GM21723 (cell line): Measurements from ENCODE around the gene LRBA.
"Not testable (repeated sequence)": the region's sequence is repeated elsewhere in the genome, so short reads cannot be mapped to it uniquely, and the experiment has no call there.

ENCODE experiments used
- ATAC-seq: cut with Tn5 transposase; IDR thresholded peaks from one replicate; pipeline ENCODE4 v1.9.1; 2021; ENCODE audit warnings: mild to moderate bottlenecking, moderate library complexity; ENCODE audit not compliant: unreplicated experiment

Gene LRBA

GRCh38 chr4:150750824-150751223 is 264.3 kb downstream of the LRBA start:
- no peak for ATAC-seq

GRCh38 chr4:150746156-150746555 is 268.9 kb downstream of the LRBA start:
- ATAC-seq = no peak

- no peak for ATAC-seq
Measured at GRCh38 chr4:150744570-150744969, 270.5 kb downstream of the LRBA start.

- ATAC-seq = no peak
Measured at GRCh38 chr4:150743564-150744342, 271.3 kb downstream of the LRBA start.

GRCh38 chr4:150742930-150743329 is 272.2 kb downstream of the LRBA start:
- ATAC-seq = not testable (repeated sequence)

GRCh38 chr4:150739591-150739990 is 275.5 kb downstream of the LRBA start:
- no peak for ATAC-seq

DNA sequence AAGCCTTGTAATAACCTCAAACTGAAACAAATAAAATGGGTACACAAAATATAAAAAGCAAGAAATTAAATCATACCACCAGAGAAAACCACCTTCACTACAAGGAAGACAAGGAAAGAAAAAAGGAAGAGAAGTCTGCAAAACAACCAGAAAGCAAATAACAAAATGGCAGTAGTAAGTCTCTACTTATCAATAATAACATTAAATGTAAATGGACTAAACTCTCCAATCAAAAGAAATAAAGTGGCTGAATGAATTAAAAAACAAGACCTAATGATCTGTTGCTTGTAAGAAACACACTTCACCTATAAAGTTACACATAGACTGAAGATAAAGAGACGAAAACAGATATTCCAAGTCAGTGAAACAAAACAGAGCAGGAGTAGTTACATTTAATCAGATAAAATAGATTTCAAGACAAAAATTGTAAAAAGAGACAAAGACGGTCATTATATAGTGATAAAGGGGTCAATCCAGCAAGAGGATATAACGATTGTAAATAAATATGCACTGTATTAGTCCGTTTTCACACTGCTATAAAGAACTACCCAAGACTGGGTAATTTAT is 289.0 kb downstream of the LRBA start:
- ATAC-seq = no peak

DNA sequence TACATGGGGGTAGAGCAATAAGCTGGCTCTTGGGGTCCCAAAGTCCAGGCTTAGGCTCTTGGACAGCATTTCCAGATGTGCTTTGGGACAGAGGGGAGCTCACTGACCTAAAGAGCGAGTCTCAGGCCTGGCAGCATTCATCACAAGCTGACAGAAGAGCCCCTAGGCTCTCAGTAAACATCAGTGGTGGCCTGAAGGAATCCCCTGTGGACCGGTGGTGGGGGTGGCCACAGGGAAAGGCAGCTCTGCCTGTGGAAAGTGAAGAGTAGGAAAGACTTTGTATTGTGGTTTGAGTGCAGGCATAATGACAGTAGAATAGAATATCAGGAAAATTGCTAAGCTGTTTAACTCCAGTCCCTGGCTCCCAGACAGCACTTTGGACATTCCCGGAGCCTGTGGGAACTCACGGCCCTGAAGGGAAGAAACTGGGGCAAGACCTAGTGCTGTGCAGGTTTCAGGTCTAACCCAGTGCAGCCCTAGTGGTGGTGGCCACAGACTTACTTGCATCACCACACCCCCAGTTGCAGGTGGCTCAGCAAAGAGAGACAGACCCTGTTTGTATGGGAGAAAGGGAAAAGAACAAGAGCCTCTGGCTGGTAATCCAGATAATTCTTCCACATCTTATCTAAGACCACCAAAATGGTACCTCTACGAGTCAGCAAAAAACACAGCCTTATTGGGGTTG is 291.2 kb downstream of the LRBA start:
- ATAC-seq = no peak

- ATAC-seq = no peak
Measured at GRCh38 chr4:150722908-150723362, 292.1 kb downstream of the LRBA start.

GRCh38 chr4:150720973-150721518 is 294.0 kb downstream of the LRBA start:
- ATAC-seq = no peak

DNA sequence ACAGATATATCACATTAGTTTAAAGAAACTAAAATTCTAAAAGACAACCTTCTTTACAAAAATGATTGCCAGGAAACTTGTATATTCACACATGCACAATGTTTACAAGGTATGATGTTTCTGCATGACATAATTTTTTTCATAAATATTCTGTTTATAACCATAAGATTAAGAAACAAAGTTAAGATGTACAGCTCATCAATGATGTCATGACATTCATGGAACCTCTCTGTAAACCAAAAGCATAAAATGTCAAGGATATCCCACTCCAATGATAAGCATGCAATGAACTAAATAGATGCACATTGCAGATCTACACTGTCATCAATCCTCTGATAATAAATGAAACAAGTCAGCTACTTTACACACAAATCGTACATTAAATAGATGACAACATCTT is 297.1 kb downstream of the LRBA start:
- no peak for ATAC-seq

DNA sequence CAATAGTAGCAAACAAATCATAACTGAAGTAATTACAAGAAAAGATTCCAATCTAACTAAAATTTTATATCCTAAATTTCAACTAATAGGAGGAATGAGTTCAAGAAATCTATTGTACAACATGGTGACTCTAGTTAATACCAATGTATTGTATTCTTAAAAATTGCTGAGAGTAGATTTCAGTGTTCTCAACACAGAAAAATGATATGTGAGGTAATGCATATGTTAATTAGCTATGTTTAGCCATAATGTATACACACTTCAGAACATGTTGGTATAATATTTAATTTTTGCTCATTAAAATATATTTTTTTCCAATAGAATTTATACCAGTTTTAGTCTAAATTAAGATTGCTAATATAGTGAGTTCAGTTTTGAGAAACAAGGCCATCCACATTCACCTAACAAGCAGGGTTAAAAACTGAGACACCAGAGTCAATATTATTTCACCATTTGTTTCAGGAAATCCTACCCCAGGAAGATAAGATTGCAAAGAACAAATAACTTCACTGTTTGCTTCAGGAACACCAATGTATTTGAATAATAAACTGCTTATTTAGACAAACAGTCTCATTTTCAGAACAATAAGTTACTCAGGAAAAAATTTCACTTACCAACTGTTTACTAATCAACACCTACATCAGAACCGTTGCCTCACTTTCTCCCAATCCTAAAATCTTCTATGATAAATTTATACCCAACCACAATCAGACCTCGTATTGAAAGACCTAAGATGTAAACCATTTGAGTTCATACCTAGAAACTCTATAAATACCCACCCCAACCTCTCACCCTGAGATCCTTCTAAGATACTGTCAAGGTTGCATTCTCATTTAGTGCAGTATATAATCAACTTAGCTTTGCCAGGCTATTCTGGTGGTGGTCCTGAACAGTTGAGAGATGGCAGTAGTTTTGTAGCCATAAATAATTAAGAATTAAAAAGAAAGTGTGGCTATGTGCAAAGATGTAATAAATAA is 300.3 kb downstream of the LRBA start:
- ATAC-seq = no peak

DNA sequence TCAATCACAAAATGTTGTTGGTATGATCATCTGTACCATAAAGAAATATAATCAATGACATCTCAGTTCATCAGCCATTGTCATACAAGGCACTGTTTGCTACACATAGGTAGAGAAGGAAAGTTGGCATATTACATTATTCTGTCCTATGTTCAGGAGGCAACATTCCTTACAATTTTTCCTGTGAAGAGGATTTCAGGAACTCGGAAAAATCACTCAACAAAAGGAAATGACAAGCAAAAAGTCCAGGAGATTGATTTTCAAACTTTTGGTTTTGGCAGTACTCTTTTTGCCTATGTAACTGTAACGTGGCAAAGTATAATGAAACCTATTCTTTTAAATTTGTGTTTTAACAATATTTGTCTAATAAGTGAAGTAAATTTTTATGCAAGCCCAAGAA is 301.8 kb downstream of the LRBA start:
- ATAC-seq = no peak

DNA sequence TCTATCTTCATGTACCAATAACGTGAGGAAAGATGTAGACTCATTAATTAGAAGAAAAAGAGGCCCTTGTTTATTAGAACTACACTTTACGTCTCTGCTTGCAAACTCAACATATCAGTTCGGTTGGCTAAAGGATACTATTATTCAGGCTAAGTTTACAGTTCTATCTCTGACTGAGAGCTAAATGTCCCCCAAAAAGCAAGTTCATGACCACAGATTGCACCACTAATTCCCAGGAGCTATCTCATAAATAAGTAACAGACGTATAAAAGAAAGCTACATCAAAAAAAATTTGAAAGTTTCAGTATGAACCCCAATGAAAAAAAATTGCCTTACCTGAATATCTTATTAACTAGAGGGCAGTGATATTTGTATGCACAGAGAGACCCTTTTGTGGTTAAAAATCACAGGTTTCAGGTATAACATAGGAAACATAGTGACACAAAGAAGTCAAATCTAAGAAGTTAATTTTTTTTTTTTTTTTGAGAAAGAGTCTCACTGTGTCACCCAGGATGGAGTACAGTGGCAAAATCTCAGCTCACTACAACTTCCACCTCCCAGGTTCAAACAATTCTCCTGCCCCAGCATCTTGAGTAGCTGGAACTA is 304.2 kb downstream of the LRBA start:
- ATAC-seq = no peak

DNA sequence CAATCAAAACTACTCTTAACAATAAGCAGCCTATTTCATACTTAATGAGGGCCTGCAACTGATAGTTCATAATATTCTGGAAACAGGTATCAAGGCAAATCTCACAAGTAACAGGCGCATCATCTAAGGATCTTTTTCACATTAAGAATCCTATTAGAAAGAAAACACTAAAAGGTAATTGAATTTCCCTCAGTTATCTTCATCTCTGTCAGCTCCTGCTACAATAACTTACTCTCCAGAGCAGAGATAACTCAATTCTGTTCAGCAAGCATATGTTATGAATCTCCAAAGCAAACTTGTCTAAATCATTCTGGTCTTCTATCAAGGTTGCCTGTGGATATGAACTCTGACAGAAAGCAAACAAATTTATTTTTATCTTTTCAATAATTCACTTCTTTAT is 307.1 kb downstream of the LRBA start:
- ATAC-seq = no peak

- ATAC-seq = no peak
Measured at GRCh38 chr4:150699599-150699998, 315.5 kb downstream of the LRBA start.

DNA sequence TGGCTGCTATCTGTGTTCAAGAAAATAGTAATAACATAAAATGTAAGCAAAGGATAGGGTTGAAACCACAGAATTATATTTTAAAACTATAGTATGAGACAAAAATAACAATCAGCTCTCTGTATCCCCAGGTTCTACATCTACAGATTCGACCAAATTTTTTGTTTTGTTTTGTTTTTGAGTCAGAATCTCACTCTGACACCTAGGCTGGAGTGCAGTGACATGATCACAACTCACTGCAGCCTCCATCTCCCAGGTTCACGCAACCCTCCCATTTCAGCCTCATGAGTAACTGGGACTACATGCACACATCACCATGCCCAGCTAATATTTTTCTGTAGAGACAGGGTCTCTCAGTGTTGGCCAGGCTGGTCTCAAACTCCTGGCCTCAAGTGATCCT is 319.9 kb downstream of the LRBA start:
- ATAC-seq = no peak

GRCh38 chr4:150694438-150694837 is 320.6 kb downstream of the LRBA start:
- no peak for ATAC-seq

DNA sequence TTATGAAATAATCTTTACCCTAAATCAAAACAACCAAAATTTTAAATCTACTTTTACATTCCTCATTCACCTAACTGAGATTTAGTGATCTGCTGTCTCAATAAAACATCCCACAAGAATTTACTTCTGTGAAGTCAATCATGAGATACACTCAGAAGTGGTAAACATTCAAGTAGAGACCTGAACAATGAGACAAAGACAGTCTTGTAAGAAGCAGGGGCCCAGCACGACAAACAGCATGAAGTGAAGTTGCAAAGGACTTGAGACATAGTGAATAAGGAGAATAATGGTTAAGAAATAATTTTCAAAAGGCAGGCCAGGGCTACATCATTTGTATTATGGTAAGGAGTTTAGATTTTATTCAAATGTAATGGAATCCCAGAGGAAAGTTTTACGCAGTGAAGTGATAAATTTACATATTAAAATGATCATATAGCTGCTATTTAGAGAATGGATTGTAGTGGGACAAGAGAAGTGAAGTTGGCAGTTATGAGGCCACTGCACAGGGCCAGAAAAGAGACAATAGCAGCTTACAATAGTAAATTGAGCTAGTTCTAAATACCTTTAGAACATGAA is 331.2 kb downstream of the LRBA start:
- ATAC-seq = no peak

DNA sequence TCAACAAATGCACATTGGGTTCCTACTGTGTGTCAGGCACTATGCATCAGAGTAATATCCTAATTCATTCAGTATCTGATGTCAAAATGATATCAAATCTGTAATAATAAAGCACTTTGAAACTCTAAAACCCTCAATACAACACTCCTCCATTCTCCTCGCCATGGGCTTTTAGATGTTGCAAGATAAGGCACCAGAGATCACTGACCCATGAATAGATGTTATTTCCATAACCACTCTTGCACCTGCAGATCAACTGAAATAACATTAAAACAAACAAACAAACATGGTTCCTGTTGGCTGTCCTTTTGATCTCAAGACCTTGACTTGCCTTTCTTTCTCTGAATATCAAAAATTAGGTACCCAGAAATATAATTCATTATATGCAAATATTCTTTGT is 333.0 kb downstream of the LRBA start:
- ATAC-seq = no peak
